SU-DHL-6 (cell line): ENCODE data around the gene PELI3.
A peak's percentile ranks its signal among the peaks of the same experiment; 100 is the strongest.

Experiments used
- H2AFZ ChIP-seq: fragments of 200-600 bp; sonication (generic); 2 replicates; pipeline ENCODE4 v1.6.1; 2014; ENCODE audit warnings: low read depth, mild to moderate bottlenecking, moderate library complexity, mixed read lengths, antibody characterized with exemption, low read length; ENCODE audit not compliant: severe bottlenecking
- H3F3A ChIP-seq: fragments of 200-600 bp; shearing (Covaris generic); 2 replicates; pipeline ENCODE4 v1.6.0; 2016; ENCODE audit warnings: antibody characterized with exemption, mild to moderate bottlenecking; ENCODE audit not compliant: insufficient read depth
- H3K27ac ChIP-seq: fragments of 200-600 bp; sonication (generic); 2 replicates; pipeline ENCODE4 v1.5.1; 2016; ENCODE audit warnings: low read depth, mild to moderate bottlenecking, low read length, moderate library complexity, mixed read lengths
- H3K27me3 ChIP-seq: fragments of 200-600 bp; sonication (generic), shearing (Covaris generic); 2 replicates; pipeline ENCODE4 v1.6.0; 2014; ENCODE audit warnings: mild to moderate bottlenecking, low read length
- H3K36me3 ChIP-seq: fragments of 200-600 bp; sonication (generic); 2 replicates; pipeline ENCODE4 v1.6.1; 2014; ENCODE audit warnings: mild to moderate bottlenecking, low read length, mixed read lengths
- H3K4me2 ChIP-seq: fragments of 300-600, 200-600 bp; shearing (Covaris generic), sonication (generic); 2 replicates; pipeline ENCODE4 v1.6.0; 2014; ENCODE audit warnings: low read length, low read depth, mild to moderate bottlenecking; ENCODE audit not compliant: poor library complexity, severe bottlenecking
- H3K4me3 ChIP-seq: fragments of 200-600 bp; sonication (generic); 2 replicates; pipeline ENCODE4 v1.5.1; 2014; ENCODE audit warnings: antibody characterized with exemption, low read length, mild to moderate bottlenecking, mixed read lengths; ENCODE audit not compliant: insufficient read depth, poor library complexity, severe bottlenecking
- H3K79me2 ChIP-seq: fragments of 200-600 bp; sonication (generic); 2 replicates; pipeline ENCODE4 v1.6.1; 2014; ENCODE audit warnings: mild to moderate bottlenecking, low read length, moderate library complexity; ENCODE audit not compliant: insufficient read depth
- H3K9ac ChIP-seq: fragments of 200-600 bp; sonication (generic); 2 replicates; pipeline ENCODE4 v1.7.0; 2014; ENCODE audit warnings: mild to moderate bottlenecking, low read length
- H3K9me2 ChIP-seq: fragments of 200-600 bp; sonication (generic); replicated peaks from 2 replicates; pipeline ENCODE4 v1.6.1; 2014; ENCODE audit warnings: low read length; ENCODE audit not compliant: insufficient read depth
- H3K9me3 ChIP-seq: fragments of 200-600 bp; sonication (generic); 2 replicates; pipeline ENCODE4 v1.6.1; 2014; ENCODE audit warnings: low read length, mixed read lengths; ENCODE audit not compliant: insufficient read depth
- H4K20me1 ChIP-seq: fragments of 200-600 bp; sonication (generic); 2 replicates; pipeline ENCODE4 v1.6.1; 2014; ENCODE audit warnings: low read depth, mild to moderate bottlenecking, antibody characterized with exemption, low read length, moderate library complexity, mixed read lengths
- EZH2phosphoT487 ChIP-seq: fragments of 200-600 bp; sonication (generic), shearing (Covaris generic); conservative IDR thresholded peaks from 2 replicates; pipeline ENCODE4 v1.6.1; 2018; ENCODE audit warnings: mild to moderate bottlenecking, antibody characterized with exemption, low read length, moderate library complexity, mixed read lengths
- TF ChIP-seq, protein P1 (sequence below): fragments of 200-600 bp; sonication (generic); IDR thresholded peaks from one replicate; pipeline ENCODE4 v1.5.1; 2017; ENCODE audit warnings: antibody characterized with exemption, mild to moderate bottlenecking, low read length, moderate library complexity; ENCODE audit not compliant: insufficient read depth, poor library complexity, severe bottlenecking

The PELI3 gene

DNA sequence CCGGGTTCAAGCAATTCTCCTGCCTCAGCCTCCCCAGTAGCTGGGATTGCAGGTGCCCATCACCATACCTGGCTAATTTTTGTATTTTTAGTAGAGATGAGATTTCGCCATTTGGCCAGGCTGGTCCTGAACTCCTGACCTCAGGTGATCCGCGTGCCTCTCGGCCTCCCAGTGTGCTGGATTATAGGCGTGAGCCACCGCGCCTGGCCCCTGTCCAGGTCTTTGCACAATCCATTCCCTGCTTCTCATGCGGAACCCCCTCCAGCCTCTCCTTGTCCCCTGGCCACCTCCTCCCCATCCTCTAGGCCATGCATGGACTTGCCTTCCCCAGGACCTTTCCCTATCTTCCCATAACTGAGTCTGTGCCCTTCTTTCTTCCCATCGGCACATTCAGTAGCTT is 22.3 kb downstream of the PELI3 start:
- H3K4me3 ChIP-seq = no peak overlapping the region
- H3K27ac ChIP-seq = no peak overlapping the region
- no peaks in the 10 kb centered on the region for H3K27me3 ChIP-seq
- no peaks in the 10 kb centered on the region for H3K36me3 ChIP-seq
- H2AFZ ChIP-seq = no peak overlapping the region
- no peaks in the 10 kb centered on the region for H3K9me2 ChIP-seq
- H3K9me3 ChIP-seq = no peaks in the 10 kb centered on the region
- no peaks in the 10 kb centered on the region for H4K20me1 ChIP-seq
- no peak overlapping the region for H3K9ac ChIP-seq
- no peak overlapping the region for H3K4me2 ChIP-seq
- H3K79me2 ChIP-seq = no peaks in the 10 kb centered on the region
- TF ChIP-seq EZH2phosphoT487 = no peak
- TF ChIP-seq, protein P1, sequence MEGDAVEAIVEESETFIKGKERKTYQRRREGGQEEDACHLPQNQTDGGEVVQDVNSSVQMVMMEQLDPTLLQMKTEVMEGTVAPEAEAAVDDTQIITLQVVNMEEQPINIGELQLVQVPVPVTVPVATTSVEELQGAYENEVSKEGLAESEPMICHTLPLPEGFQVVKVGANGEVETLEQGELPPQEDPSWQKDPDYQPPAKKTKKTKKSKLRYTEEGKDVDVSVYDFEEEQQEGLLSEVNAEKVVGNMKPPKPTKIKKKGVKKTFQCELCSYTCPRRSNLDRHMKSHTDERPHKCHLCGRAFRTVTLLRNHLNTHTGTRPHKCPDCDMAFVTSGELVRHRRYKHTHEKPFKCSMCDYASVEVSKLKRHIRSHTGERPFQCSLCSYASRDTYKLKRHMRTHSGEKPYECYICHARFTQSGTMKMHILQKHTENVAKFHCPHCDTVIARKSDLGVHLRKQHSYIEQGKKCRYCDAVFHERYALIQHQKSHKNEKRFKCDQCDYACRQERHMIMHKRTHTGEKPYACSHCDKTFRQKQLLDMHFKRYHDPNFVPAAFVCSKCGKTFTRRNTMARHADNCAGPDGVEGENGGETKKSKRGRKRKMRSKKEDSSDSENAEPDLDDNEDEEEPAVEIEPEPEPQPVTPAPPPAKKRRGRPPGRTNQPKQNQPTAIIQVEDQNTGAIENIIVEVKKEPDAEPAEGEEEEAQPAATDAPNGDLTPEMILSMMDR = no peak
- H3F3A ChIP-seq = no peaks in the 10 kb centered on the region

DNA sequence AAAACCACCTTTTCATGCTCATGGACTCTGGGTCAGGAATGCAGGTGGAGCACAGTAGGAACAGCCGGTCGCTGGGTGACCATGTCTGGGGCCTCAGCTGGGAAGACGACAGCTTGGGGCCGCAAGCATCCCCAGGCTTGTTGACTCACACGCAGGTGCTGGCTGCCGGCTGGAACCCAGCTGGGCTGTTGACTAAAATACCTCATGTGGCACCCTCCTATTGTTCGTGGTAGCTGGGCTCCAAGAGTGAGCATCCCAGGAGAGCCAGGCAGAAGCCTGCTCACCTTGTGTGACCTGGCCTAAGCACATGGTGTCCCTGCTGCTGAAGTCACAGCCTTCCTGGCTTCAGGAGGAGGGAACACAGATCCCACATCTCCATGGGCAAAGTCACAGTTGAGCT is 22.9 kb downstream of the PELI3 start:
- TF ChIP-seq, protein P1 = no peak
- no peak for TF ChIP-seq EZH2phosphoT487
- Histone ChIP-seq H3K79me2 (no peaks in the 10 kb centered on the region), H4K20me1 (no peaks in the 10 kb centered on the region), H3K9me3 (no peaks in the 10 kb centered on the region), H3K4me3 (no peak overlapping the region), H3K27me3 (no peaks in the 10 kb centered on the region), H2AFZ (no peak overlapping the region), H3K4me2 (no peak overlapping the region), H3K27ac (no peak overlapping the region), H3K9ac (no peak overlapping the region), H3K9me2 (no peaks in the 10 kb centered on the region), H3K36me3 (no peaks in the 10 kb centered on the region), H3F3A (no peaks in the 10 kb centered on the region)

DNA sequence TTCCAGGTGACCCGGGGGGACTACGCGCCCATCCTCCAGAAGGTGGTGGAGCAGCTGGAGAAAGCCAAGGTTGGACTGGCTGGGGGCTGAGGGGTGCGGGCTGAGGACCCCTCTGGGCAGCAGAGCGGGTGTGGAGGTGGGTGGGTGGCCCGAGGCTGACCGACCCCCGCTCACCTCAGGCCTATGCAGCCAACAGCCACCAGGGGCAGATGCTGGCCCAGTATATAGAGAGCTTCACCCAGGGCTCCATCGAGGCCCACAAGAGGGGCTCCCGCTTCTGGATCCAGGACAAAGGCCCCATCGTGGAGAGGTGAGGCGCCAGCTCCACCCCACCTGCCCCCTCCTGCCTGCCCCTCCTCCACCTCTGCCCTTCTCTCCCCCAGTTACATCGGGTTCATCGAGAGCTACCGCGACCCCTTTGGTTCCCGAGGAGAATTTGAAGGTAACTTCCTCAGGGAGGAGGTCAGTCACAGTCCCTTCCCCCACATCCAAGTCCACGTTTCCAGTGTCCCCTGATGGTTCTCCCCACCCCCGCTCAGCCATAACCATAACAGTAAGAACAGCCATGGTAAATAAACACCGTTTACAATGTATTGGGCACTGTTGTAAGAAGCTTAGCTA is 24.7 kb downstream of the PELI3 start:
- TF ChIP-seq EZH2phosphoT487 = no peak
- TF ChIP-seq, protein P1 = peak; percentile 15
- no peak overlapping the region for H3K9ac ChIP-seq

More for the DNA sequence above, 24.7 kb downstream of the PELI3 start:
- Histone ChIP-seq H2AFZ (no peak overlapping the region), H3K79me2 (no peaks in the 10 kb centered on the region), H3K27ac (no peak overlapping the region), H3F3A (no peaks in the 10 kb centered on the region), H3K9me3 (no peaks in the 10 kb centered on the region), H3K9me2 (no peaks in the 10 kb centered on the region), H3K36me3 (no peaks in the 10 kb centered on the region), H3K27me3 (no peaks in the 10 kb centered on the region), H3K4me2 (no peak overlapping the region), H4K20me1 (no peaks in the 10 kb centered on the region), H3K4me3 (no peak overlapping the region)
